Lower lobe of right lung (tissue), 2 donors: ENCODE results near the gene NAA20. TPM values are rescaled to one million over a fixed set of nuclear protein-coding genes. Genes with fewer than 3 reads are reported as not detected.

Source experiments
- ATAC-seq, 2 donors: fragments of 200-7000 bp; cut with Tn5 transposase; one replicate each; pipeline ENCODE4 v1.9.1; 2020 to 2022; ENCODE audit warnings: mild to moderate bottlenecking in 2 of 2, moderate library complexity in 2 of 2
- DNase-seq: peaks from one replicate; pipeline ENCODE4 v3.0.0-alpha.2; 2020
- H3K27ac ChIP-seq: fragments of 200-600 bp; one replicate; pipeline ENCODE4 v1.8.0; 2022
- H3K27me3 ChIP-seq: fragments of 200-600 bp; one replicate; pipeline ENCODE4 v1.8.0; 2022; ENCODE audit warnings: low read depth
- H3K36me3 ChIP-seq: fragments of 200-600 bp; one replicate; pipeline ENCODE4 v1.8.0; 2022; ENCODE audit warnings: mild to moderate bottlenecking
- H3K4me1 ChIP-seq: fragments of 200-600 bp; one replicate; pipeline ENCODE4 v1.8.0; 2022
- H3K4me3 ChIP-seq: fragments of 200-600 bp; one replicate; pipeline ENCODE4 v1.8.0; 2022; ENCODE audit warnings: mild to moderate bottlenecking
- H3K9me3 ChIP-seq: fragments of 200-600 bp; one replicate; pipeline ENCODE4 v1.8.0; 2022
- CTCF ChIP-seq: fragments of 200-600 bp; IDR thresholded peaks from one replicate; pipeline ENCODE4 v1.8.0; 2022; ENCODE audit warnings: antibody characterized with exemption, mild to moderate bottlenecking
- intact Hi-C: fragments of 100-400 bp; cut with DNase I; formaldehyde crosslinking; loops from one replicate; pipeline ENCODE4 v1.11.0; 2022
- total RNA-seq: library from RNA; stranded (reverse); fragmentation: NEBNext Ultra II Directional; extraction: Animal tissue kit (Norgen Biotek cat#: 25700); gene quantifications from one replicate; pipeline ENCODE4 v1.2.1, GENCODE V29; 2021
- donor health status: DM: no; HTN: yes; CAD: no; lungs with severe emphysema.

NAA20 gene
- total RNA-seq, 1 donor from 2014 or later, result 69.8 TPM

DNA sequence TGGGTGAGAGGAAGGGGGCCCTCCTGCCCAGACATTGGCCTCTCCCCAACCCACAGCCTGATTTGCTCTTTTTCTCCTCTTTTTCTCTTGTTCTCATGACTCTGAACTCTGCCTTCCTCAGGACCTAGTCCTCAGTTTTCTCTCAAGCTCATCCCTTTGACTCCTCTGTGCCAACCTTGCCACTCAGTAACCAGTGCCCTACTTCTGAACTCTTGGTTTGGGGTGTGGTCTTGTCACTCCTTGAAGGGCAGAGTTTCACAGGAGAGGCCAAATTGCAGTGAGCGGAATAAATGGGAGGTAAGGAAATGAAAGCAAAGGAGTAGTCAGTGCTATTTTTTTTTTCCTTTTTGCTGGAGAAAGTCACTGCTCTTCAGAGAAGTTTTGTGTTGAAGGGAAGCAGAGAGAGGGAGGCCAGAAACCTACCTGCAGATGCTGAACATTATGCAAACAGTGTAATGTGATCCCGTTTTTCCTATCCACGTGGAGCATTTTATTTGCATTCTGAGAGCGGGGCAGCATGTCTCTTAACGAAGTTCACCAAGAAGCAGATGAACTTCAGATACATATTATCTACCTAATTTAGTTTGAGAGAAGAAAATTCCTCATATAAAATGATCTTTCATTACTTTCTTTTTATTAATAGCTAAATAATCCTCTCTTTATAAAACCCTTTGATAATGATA is 62.1 kb downstream of the NAA20 start:
- DNase-seq, result no peak
- H3K9me3 ChIP-seq, result no peaks in the 10 kb centered on the region
- H3K36me3 ChIP-seq, result no peaks in the 10 kb centered on the region
- H3K4me3 ChIP-seq, result no peak overlapping the region
- ATAC-seq, result no peak
- H3K4me1 ChIP-seq, result no peaks in the 10 kb centered on the region
- H3K27ac ChIP-seq, result no peak overlapping the region
- TF ChIP-seq CTCF, result no peak
- intact Hi-C loops, result no loop called here
- peaks cover 17% of the 10 kb centered on the region for H3K27me3 ChIP-seq

Other genes starting within 250 kb of the NAA20 start
- 20.4 TPM for gene CRNKL1, start 35.1 kb downstream of the NAA20 start, total RNA-seq
- gene CFAP61, start 35.2 kb downstream of the NAA20 start, total RNA-seq, result 8.6 TPM